IPS-18c (cell line): ENCODE measurements around the gene KLHL20.
A peak's percentile ranks its signal among the peaks of the same experiment; 100 is the strongest.
"Not testable (repeated sequence)": the region's sequence is repeated elsewhere in the genome, so short reads cannot be mapped to it uniquely, and the experiment has no call there.

Experiments used
- H3K4me3 ChIP-seq: 2 replicates; pipeline ENCODE4 v1.7.0; 2013; ENCODE audit warnings: low read depth, mild to moderate bottlenecking, low read length, moderate library complexity; ENCODE audit not compliant: insufficient read depth
- H3K9me3 ChIP-seq: one replicate; pipeline ENCODE4 v1.6.1; 2013; ENCODE audit warnings: mild to moderate bottlenecking, low read length, moderate library complexity; ENCODE audit not compliant: control insufficient read depth, insufficient read depth

The KLHL20 gene

GRCh38 chr1:173714759-173715537 is at the start of gene KLHL20:
KLHL20 (plus strand) TSS chr1:173714981; CDS start chr1:173716044, 1,063 bp downstream.
- H3K4me3 ChIP-seq, result peak within 1 kb of the TSS; percentile 88
- H3K9me3 ChIP-seq, result no peaks in the 10 kb centered on the region

- no peak overlapping the region for H3K4me3 ChIP-seq
- no peaks in the 10 kb centered on the region for H3K9me3 ChIP-seq
Observed at GRCh38 chr1:173666646-173667045, 48.1 kb upstream of the KLHL20 start.

GRCh38 chr1:173669491-173669941 is 45.3 kb upstream of the KLHL20 start, which contains the start of gene ANKRD45:
ANKRD45 (minus strand) TSS chr1:173669851; CDS start chr1:173659418, 10,433 bp downstream.
- Histone ChIP-seq H3K9me3 (no peaks in the 10 kb centered on the region), H3K4me3 (peak within 1 kb of the TSS; percentile 66)

GRCh38 chr1:173674496-173674895 is 40.3 kb upstream of the KLHL20 start:
- not testable (repeated sequence) for H3K4me3 ChIP-seq, H3K9me3 ChIP-seq

- not testable (repeated sequence) for H3K9me3 ChIP-seq, H3K4me3 ChIP-seq
Observed at GRCh38 chr1:173680152-173680551, 34.6 kb upstream of the KLHL20 start.

- H3K4me3 ChIP-seq, result no peak overlapping the region
- peaks cover 4% of the 10 kb centered on the region for H3K9me3 ChIP-seq
Observed at GRCh38 chr1:173682184-173682583, 32.6 kb upstream of the KLHL20 start.

GRCh38 chr1:173683838-173684237 is 30.9 kb upstream of the KLHL20 start:
- not testable (repeated sequence) for H3K4me3 ChIP-seq, H3K9me3 ChIP-seq

- not testable (repeated sequence) for H3K4me3 ChIP-seq, H3K9me3 ChIP-seq
Observed at GRCh38 chr1:173685121-173685520, 29.7 kb upstream of the KLHL20 start.

GRCh38 chr1:173688300-173688699 is 26.5 kb upstream of the KLHL20 start:
- Histone ChIP-seq H3K9me3 (no peaks in the 10 kb centered on the region), H3K4me3 (no peak overlapping the region)

GRCh38 chr1:173693238-173693637 is 21.5 kb upstream of the KLHL20 start:
- Histone ChIP-seq H3K9me3 (no peaks in the 10 kb centered on the region), H3K4me3 (no peak overlapping the region)

- H3K9me3 ChIP-seq, result not testable (repeated sequence)
Observed at GRCh38 chr1:173701299-173701698, 13.5 kb upstream of the KLHL20 start.

GRCh38 chr1:173702736-173703135 is 12.0 kb upstream of the KLHL20 start:
- H3K4me3 ChIP-seq, result no peak overlapping the region
- no peaks in the 10 kb centered on the region for H3K9me3 ChIP-seq

More at GRCh38 chr1:173701299-173701698, 13.5 kb upstream of the KLHL20 start:
- not testable (repeated sequence) for H3K4me3 ChIP-seq

GRCh38 chr1:173705117-173705516 is 9.7 kb upstream of the KLHL20 start:
- no peaks in the 10 kb centered on the region for H3K9me3 ChIP-seq
- no peak overlapping the region for H3K4me3 ChIP-seq

- Histone ChIP-seq H3K9me3 (no peaks in the 10 kb centered on the region), H3K4me3 (no peak overlapping the region)
Observed at GRCh38 chr1:173708787-173709186, 6.0 kb upstream of the KLHL20 start.

- H3K4me3 ChIP-seq, result peak overlapping the region; percentile 21; the same call in 1 of the 2 replicates
- H3K9me3 ChIP-seq, result no peaks in the 10 kb centered on the region
Observed at GRCh38 chr1:173714441-173714758, 381 bp upstream of the KLHL20 start.

GRCh38 chr1:173715538-173715844 is 710 bp downstream of the KLHL20 start:
- no peaks in the 10 kb centered on the region for H3K9me3 ChIP-seq
- H3K4me3 ChIP-seq, result peak overlapping the region; percentile 88

- no peak overlapping the region for H3K4me3 ChIP-seq
- no peaks in the 10 kb centered on the region for H3K9me3 ChIP-seq
Observed at GRCh38 chr1:173717238-173717637, 2.5 kb downstream of the KLHL20 start.

- not testable (repeated sequence) for H3K9me3 ChIP-seq, H3K4me3 ChIP-seq
Observed at GRCh38 chr1:173731331-173731730, 16.6 kb downstream of the KLHL20 start.

GRCh38 chr1:173733912-173734311 is 19.1 kb downstream of the KLHL20 start:
- H3K9me3 ChIP-seq, result no peaks in the 10 kb centered on the region
- no peak overlapping the region for H3K4me3 ChIP-seq
